ENCODE data around the gene IL34.
"Not testable (repeated sequence)": the region's sequence is repeated elsewhere in the genome, so short reads cannot be mapped to it uniquely, and the experiment has no call there.

The IL34 gene

DNA sequence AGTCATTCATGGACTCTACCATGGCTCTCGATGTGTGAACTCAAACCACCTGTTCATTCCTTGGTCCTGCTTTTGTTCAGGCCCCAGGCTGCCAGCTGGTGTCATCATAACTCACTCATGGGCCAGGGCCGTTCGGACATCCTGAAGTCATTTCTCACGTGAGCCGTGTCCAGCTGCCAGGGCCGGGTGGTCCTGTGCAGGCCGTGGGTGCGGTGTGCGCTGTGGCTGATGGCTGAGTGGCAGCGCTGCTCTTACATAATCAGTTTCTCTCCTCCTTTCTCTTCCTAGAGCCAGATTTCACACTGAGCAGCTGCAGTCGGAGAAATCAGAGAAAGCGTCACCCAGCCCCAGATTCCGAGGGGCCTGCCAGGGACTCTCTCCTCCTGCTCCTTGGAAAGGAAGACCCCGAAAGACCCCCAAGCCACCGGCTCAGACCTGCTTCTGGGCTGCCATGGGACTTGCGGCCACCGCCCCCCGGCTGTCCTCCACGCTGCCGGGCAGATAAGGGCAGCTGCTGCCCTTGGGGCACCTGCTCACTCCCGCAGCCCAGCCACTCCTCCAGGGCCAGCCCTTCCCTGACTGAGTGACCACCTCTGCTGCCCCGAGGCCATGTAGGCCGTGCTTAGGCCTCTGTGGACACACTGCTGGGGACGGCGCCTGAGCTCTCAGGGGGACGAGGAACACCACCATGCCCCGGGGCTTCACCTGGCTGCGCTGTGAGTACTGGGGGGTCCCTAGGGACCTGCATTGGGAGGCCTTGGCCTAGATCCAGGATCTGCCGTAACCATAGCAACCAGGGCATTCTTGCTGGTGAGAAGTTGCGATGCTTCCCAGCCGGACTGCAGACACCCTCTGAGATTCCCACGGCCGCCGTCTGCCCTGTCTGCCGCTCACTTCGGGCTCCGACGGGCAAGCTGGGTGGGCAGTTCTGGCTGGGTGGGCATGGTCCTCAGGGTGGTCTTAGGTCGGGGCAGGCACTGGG lies at the start of gene IL34:
Gene IL34, plus strand, starts transcription at position 300 of the 982 bp plus-strand sequence. Its CDS starts 389 bp downstream, at position 689.
- Histone ChIP-seq H3K4me3 (no peak within 1 kb of the TSS), H3K27ac (peak within 1 kb of the TSS in 1 of 21 experiments; percentile 14)

DNA sequence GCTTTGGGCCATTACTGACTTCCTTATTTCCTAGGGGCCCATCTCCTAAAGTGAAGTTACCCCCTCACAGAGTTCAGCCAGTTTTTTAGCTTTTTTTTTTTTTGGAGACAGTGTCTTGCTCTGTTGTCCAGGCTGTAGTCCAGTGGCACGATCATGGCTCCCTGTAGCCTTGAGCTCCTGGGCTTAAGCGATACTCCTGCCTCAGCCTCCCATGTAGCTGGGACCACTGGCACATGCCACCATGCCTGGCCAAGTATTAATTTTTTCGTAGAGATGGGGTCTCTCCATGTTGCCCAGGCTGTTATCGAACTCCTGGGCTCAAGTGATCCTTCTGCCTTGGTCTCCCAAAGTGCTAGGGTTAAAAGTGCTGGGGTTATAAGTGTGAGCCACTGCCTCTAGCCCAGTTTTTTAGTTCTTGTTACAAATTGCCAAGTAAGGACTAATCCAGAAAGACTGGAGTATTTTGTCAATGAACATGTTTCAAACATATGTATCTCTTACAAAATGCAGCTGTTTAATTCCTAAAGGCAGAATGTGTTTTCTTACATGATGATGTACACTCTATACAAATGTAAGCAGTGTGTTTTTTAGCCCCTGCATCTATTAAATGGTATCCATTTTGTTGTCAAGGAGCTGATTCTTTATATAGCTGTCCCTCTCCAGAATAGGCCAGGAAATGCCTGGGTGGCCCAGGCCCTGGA lies 49.1 kb upstream of the IL34 start:
- no peak overlapping the region for H3K27ac ChIP-seq
- no peak overlapping the region for H3K4me3 ChIP-seq

DNA sequence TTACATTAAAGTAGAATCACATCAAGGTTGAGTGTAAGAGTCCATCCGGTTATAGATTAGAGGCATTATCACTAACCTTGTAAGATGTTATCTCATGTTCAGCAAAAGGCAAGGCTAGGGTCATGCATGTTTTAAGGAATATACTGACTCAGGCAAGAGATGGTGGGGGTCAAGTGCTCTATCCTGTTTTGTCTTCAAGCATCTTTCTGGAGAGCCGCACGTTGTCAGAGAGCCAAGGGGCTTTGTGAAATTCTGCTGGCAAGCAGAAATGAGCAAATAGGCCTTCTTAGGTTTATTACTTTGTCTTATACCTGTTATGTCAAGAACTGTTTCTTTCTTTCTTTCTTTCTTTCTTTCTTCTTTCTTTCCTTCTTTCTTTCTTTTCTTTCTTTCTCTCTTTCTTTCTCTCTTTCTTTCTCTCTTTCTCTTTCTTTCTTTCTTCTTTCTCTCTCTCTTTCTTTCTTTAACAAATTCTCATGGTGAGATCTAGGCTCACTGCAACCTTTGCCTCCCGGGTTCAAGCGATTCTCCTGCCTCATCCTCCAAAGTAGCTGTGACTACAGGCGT lies 47.3 kb upstream of the IL34 start:
- Histone ChIP-seq H3K27ac (no peak overlapping the region), H3K4me3 (no peak overlapping the region)

DNA sequence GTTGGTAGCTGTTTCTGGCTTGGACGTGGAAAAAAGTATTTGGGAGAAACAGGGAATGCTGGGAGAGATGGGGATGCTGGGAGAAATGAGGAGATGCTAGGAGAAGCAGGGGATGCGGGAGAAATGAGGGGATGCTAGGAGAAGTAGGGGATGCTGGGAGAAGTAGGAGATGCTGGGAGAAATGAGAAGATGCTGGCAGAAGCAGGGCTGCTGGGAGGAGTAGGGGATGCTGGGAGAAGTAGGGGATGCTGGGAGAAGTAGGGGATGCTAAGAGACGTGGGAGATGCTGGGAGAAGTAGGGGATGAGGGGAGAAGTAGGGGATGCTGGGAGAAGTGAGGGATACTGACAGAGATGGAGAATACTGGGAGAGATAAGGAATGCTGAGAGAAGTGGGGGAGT lies 45.6 kb upstream of the IL34 start:
- H3K4me3 ChIP-seq = no peak overlapping the region

DNA sequence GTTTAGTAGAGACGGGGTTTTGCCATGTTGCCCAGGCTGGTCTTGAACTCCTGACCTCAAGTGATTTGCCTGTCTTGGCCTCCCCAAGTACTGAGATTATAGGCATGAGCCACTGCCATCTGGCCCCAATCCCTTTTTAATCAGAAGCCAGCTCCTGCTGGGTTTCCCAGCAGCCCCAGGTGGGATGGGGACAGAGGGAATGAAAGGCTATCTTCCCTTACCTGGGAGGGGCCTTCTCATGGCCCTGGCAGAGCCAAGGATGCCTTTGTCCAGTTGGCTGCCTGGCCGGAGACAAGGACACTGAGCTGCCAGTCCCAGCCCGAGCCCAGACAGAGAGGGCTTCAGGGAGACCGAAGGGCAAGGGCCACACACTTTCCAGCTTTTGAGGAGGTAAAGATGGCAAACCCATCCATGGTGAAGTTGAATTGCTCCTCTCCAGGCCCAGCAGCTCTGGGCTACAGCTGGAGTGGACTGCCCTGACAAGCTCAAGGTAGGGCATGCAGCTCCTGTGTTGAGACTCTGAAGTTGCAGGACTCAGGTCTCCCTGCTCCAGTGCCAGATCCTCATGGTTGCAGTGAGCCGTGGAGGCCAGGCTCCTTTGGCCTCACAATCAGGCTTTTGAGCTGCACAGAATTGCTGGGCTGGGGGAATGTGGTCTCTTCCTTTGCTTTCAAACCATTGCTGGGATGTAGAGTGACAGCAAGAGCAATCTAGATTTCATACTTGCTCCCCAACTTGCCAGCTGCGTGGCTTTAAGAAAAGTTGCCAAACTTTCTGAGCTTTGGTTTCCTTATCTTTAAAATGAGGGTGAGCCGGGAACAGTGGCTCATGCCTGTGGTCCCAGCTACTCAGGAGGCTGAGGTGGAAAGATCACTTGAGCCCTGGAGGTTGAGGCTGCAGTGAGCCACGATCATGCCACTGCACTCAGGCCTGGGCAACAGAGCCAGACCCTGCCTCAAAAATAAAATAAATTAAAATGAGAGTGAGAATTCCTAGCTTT lies 44.5 kb upstream of the IL34 start:
- H3K4me3 ChIP-seq = no peak overlapping the region
- H3K27ac ChIP-seq = peak overlapping the region in 1 of 21 experiments; percentile 6

More for the DNA sequence above, 45.6 kb upstream of the IL34 start:
- no peak overlapping the region for H3K27ac ChIP-seq

DNA sequence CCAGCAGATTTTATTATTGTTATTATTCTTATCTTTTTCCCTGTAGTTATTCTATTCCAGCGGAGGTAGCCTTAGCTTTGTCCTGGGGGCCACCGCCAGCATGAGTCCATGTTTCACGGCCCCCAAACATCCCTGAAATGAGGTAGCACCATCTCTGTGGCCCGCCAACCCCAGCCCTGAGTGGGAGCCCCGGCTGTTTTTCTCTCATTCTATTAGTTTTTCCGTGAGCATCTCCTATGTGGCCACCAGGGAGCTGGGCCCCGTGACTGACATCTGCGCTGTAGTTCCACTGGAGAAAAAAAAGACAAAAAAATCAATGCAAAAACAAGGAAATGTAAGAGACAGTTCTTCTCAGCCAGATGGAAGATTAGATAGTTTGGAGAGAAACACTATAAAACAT lies 43.5 kb upstream of the IL34 start:
- Histone ChIP-seq H3K4me3 (no peak overlapping the region), H3K27ac (no peak overlapping the region)

DNA sequence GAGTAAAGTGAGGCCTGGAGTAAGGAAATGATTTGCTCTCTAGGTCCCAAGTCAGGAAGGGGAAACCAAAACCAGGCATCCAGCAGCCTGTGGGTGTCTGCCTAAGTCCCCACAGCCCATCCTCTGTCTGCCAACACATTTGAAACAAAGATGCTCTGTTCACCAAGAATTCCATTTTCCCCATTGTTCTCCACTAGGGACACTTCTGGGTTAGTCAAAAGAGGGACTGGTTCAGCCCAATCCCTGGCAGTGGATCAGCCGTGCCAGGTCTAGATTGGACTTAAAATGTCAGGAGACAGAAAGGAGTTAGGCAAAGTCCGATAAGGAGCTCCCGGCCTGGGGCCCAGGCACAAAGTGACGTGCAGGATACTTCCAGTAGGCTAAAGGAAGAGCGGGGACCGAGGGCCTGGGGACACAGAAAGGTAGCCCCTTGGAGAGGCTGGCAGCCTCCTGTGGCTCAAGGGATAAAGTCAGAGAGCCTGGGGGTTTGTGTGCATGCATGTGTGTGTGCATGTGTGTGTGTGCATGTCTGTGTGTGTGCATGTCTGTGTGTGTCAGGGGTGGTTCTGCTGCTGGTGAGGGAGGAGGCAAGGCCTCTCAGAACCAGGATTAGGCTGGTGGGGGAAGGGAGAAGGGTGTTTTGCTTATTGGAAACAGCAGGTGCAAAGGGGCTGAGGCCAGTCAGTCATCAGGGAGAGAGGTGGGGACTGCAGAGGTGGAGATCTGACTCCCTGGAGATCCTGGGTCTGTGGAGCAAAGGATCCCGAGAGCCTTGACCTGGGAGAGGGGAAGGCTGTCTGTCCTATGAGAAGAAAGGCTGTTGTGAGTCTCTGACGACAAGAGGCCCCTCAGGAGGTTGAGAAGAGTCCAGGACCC lies 41.7 kb upstream of the IL34 start:
- no peak overlapping the region for H3K4me3 ChIP-seq
- H3K27ac ChIP-seq = peak overlapping the region in 2 of 21 experiments; percentile 5 to 26

DNA sequence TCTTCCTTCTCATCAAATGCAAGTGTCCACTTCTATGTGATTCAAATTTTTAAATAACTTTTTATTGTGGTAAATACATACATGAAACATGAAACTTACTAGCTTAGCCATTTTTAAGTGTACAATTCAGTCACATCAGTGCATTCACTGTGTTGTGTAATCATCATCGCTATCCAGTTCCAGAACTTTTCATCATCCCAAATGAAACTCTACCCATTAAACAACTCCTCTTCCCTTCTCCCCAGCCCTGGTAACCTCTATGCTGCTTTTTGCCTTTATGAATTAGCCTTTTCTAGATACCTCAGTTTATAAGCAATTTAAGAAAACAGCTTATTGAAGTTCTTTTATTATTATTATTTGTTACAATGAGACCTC lies 41.1 kb upstream of the IL34 start:
- Histone ChIP-seq H3K4me3 (no peak overlapping the region), H3K27ac (no peak overlapping the region)

DNA sequence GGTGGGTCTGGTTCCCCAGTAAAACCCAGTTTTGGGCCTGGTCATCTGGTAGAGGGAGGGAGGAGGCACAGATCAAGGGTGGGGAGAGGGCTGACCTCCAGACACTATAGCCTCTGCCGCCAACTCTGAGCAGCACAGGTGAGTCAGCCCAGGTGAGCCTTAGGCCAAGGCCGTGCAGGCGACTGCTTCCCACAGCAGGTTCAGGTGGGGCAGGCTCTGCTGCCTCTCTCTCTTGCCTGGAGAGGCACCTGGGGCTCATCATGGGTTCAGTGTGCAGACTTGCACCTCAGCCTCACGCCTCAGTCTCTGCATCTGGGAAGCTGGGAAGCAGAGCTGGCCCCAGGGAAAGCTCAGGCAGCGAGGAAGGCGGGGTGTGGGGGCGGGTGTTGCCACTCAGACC lies 37.8 kb upstream of the IL34 start:
- Histone ChIP-seq H3K4me3 (no peak overlapping the region), H3K27ac (no peak overlapping the region)

DNA sequence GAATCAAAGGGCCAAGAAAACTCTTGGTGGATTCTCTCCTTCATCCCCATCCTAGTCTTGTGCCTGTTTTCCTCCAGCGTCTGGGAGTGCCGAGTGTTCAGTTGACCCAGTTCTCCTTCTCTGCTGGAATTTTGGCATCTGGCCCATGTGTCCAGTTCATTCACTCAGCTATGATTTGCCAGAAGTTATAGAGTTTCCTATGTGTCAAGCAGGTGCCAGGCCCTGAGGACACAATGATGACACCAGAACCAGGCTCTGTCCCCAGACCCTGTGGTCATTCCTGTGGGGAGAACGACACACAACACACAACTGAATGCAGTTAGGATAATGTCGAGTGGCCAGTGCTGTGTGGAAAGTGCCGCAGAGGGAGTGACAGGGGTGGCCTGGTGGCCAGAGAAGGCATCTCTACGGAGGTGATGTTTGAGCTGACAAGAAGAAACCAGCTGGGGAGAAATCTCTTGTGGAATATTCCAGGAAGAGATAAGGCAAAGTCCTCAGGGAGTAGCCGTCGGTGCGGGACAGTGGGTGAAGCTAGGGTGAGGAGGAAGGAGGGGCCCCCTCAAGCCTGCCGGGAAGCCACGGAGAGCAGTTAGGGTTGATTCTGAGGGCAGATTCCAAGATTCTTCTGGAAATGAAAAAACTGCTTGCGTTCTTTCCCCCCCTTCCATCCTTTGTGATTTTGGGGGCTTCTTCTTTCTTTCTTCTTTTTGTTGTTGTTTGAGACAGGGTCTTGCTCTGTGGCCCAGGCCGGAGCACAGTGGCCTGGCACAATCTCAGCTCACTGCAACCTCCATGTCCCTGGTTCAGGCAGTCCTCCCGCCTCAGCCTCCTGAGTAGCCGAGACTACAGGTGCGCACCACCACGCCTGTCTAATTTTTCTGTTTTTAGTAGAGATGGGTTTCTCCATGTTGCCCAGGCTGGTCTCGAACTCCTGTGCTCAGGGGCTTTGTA lies 35.8 kb upstream of the IL34 start:
- Histone ChIP-seq H3K27ac (no peak overlapping the region), H3K4me3 (no peak overlapping the region)

DNA sequence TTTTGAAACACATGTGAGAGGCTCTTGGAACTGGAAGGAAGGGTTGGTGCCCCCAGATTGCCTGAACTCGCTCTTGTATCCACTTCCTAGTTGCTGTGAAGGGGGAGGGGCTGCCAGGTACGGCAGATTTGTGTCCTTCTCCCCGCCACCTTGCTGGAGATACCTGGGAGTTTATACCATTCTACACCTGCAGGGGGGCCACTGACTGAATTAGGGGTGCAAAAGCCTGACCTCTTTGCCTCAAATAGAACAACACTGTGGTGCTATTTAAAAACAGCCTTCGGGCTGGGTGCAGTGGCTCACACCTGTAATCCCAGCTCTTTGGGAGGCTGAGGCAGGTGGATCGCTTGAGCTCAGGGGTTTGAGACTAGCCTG lies 35.1 kb upstream of the IL34 start:
- H3K4me3 ChIP-seq = no peak overlapping the region
- H3K27ac ChIP-seq = no peak overlapping the region

DNA sequence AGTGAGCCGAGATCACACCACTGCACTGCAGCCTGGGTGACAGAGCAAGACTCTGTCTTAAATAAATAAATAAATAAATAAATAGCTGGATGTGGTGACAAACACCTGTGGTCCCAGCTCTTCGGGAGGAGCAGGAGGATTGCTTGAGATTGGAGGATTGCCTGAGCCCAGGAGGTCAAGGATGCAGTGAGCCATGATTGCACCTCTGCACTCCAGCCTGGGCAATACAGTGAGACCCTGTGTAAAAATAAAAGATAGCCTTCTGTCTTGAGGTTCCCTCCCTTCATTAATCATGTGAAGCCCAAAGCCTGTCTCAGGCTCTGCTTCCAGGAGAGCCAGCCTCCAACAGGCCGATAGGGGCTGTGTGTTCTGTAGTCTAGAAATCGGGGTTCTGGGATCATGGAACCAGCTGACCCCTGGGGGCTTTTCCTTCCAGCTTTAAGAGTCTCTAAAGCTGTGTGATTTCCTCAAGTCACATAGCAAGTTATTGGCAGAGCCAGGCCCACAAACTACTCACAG lies 34.5 kb upstream of the IL34 start:
- no peak overlapping the region for H3K27ac ChIP-seq
- no peak overlapping the region for H3K4me3 ChIP-seq

DNA sequence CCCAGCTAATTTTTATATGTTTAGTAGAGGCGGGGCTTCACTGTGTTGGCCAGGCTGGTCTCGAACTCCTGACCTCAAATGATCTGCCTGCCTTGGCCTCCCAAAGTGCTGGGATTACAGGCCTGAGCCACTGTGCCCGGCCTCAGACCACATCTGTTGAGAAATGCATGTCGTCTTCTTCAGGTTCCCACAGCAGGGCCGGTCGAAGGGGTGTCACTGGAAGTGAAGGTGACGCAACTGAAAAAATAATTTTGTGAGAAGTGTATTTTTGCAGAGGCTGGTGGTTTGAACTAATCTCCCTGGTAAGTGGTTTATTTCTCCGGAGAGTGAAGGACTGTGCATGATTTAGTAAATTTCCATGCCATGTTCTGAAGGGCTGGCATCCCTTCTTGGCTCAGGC lies 33.4 kb upstream of the IL34 start:
- Histone ChIP-seq H3K4me3 (no peak overlapping the region), H3K27ac (no peak overlapping the region)

DNA sequence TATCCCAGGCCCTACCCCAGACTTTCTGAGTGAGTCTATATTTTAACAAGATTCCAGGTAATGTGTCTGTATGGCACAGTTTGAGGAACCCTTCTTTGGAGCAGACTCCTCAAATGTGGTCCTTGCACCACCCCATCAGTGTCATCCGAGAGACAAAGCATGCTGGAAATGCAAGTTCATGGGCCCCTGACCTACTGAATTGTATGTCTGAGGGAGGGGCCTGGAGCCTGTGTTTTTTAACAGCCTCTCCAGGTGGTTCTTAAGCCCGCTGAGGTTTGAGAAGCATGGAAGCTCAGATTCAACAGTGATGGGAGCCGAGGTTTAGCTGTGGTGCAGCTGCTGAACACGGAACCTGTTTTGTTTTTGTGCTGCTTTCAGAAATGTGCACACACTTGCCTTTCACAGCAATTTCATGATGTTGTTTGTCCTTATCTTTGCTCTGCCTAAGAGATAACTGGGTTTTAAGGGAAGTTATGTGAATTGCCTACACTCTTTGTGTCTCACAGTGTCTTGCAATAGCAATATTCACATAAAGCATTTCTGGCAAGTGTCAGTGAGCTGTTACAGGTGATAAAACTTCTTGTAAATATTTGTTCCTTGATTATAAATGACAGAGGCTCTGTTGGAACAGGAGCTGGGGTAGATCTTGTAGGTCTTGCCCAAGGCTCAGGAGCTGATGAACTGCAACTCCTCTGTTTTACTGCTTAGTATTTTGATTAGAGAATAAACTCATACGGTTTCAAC lies 32.0 kb upstream of the IL34 start:
- H3K4me3 ChIP-seq = no peak overlapping the region
- H3K27ac ChIP-seq = peak overlapping the region in 1 of 21 experiments; percentile 23

DNA sequence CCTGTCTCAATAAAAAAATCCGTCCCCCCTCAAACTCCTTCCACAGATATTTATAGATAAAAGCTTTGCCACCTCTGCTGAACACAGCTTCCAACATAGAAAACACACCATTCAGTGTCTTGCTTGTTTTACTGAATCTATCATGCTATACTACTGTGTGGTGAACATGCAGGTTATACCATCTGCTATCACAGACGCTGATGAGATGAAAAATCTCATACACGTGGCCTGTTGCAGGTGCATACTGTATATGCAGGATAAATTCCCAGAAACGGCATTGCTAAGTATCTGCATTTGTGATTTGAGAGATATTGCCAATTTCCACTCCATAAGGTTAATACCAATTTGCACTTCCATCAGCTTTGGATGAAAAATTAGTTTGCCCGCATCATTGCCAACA lies 30.4 kb upstream of the IL34 start:
- Histone ChIP-seq H3K4me3 (no peak overlapping the region), H3K27ac (no peak overlapping the region)

DNA sequence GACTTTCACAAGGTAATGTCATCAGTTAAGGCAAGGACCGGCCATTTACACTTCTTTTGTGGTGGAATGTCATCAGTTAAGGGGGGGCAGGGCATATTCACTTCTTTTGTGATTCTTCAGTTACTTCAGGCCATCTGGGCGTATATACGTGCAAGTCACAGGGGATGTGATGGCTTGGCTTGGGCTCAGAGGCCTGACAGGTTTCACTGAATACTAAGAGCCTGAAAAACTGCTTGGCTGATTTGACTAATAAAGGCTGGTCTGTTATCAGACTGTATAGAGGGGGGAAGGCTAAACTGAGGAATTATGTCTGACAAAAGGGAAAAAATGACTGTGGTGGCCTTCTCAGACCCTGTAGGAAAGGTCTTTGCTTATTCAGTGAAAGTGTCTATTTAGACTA lies 24.5 kb upstream of the IL34 start:
- not testable (repeated sequence) for H3K4me3 ChIP-seq, H3K27ac ChIP-seq

DNA sequence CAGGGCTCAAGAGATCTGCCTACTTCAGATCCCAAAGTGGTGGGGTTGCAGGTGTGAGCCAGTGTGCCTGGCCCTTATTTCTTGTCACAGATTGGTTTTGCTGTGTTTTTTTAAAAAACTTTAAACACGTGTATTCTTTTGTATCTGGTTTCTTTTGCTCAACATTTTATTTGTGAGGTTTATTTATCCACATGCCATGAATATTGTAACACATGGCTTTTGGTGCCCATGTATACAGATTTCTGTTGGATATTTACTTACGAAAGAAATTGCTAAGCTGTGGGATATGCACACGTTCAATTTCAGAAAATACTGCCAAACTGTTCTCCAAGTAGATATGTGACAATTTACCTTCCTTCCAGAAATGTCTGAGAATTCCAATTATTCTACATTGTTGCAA lies 18.7 kb upstream of the IL34 start:
- Histone ChIP-seq H3K27ac (no peak overlapping the region), H3K4me3 (no peak overlapping the region)
